Measurements from ENCODE around the gene VMP1. TPM values are rescaled to one million over a fixed set of nuclear protein-coding genes. Genes with fewer than 3 reads are reported as not detected.

Gene VMP1
- total and polyA plus RNA-seq, 2 donors from 2014 or later, result 96.4 to 338 TPM

DNA sequence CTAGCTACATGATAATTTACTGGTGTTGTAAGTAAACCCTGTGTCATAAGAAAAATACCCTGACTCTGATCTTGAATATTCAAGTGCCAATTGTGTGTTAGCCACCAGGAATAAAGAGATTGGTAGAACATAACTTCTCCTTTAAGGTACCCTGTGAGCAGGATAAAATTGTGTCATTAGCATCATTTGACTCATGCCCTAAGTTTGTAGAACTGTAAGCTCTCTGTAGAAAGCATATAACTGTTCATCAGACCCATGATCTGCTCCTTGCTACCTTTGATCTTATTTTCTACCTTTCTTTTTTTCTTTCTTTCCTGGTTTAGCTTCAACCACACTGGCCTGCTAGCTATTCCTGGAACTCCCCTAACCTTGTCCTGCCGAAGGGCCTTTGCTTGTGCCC is 36.1 kb upstream of the VMP1 start:
- TF ChIP-seq CTCF (IDR thresholded peaks at IDR 0.05; ENCODE audit: borderline replicate concordance, extremely low read depth, insufficient read depth), result no peak
- H3K4me1 ChIP-seq (ENCODE audit: control insufficient read depth in 2 of 3, insufficient read depth in 2 of 3, low read depth in 1 of 3, low read length in 3 of 3), result peaks cover 2 to 34% (median 11%) of the 10 kb centered on the region in 3 donors
- peak overlapping the region; percentile 7 to 85 for H3K27ac ChIP-seq (ENCODE audit: low read depth in 2 of 2, low read length in 2 of 2)
- no peak overlapping the region for H3K4me3 ChIP-seq (ENCODE audit: low read length in 3 of 3)
- FAIRE-seq, result no peak
- H3K9ac ChIP-seq (ENCODE audit: low read length in 3 of 3), result no peak overlapping the region
- intact Hi-C loops (cut with DNase I), result no loop called here
- H3K9me3 ChIP-seq (ENCODE audit: control insufficient read depth in 2 of 3, insufficient read depth in 1 of 3, low read length in 3 of 3), result no peaks in the 10 kb centered on the region
- peaks cover 12 to 38% (median 18%) of the 10 kb centered on the region in 3 donors for H3K36me3 ChIP-seq (ENCODE audit: control insufficient read depth in 2 of 3, insufficient read depth in 3 of 3, low read length in 3 of 3)
- DNase-seq, result no peak
- H3K27me3 ChIP-seq (ENCODE audit: control insufficient read depth, insufficient read depth, low read length), result no peaks in the 10 kb centered on the region

GRCh38 chr17:59675231-59675630 is 32.2 kb upstream of the VMP1 start:
- no peaks in the 10 kb centered on the region for H3K27me3 ChIP-seq (ENCODE audit: control insufficient read depth, insufficient read depth, low read length)
- peaks cover 2 to 14% (median 6%) of the 10 kb centered on the region in 3 donors for H3K4me1 ChIP-seq (ENCODE audit: control insufficient read depth in 2 of 3, insufficient read depth in 2 of 3, low read depth in 1 of 3, low read length in 3 of 3)
- FAIRE-seq (no peak), DNase-seq (no peak)
- TF ChIP-seq CTCF (IDR thresholded peaks at IDR 0.05; ENCODE audit: borderline replicate concordance, extremely low read depth, insufficient read depth), result no peak
- intact Hi-C loops (cut with DNase I), result no loop called here
- H3K27ac ChIP-seq (ENCODE audit: low read depth in 2 of 2, low read length in 2 of 2), result no peak overlapping the region
- no peak overlapping the region for H3K9ac ChIP-seq (ENCODE audit: low read length in 3 of 3)
- peaks cover 12 to 56% (median 38%) of the 10 kb centered on the region in 3 donors for H3K36me3 ChIP-seq (ENCODE audit: control insufficient read depth in 2 of 3, insufficient read depth in 3 of 3, low read length in 3 of 3)
- no peaks in the 10 kb centered on the region for H3K9me3 ChIP-seq (ENCODE audit: control insufficient read depth in 2 of 3, insufficient read depth in 1 of 3, low read length in 3 of 3)
- no peak overlapping the region for H3K4me3 ChIP-seq (ENCODE audit: low read length in 3 of 3)

- no peak for FAIRE-seq
- peaks cover 15 to 67% (median 46%) of the 10 kb centered on the region in 3 donors for H3K36me3 ChIP-seq (ENCODE audit: control insufficient read depth in 2 of 3, insufficient read depth in 3 of 3, low read length in 3 of 3)
- intact Hi-C loops (cut with DNase I), result no loop called here
- DNase-seq, result no peak
- H3K9me3 ChIP-seq (ENCODE audit: control insufficient read depth in 2 of 3, insufficient read depth in 1 of 3, low read length in 3 of 3), result no peaks in the 10 kb centered on the region
- H3K9ac ChIP-seq (ENCODE audit: low read length in 3 of 3), result no peak overlapping the region
- no peak overlapping the region for H3K4me3 ChIP-seq (ENCODE audit: low read length in 3 of 3)
- H3K27me3 ChIP-seq (ENCODE audit: control insufficient read depth, insufficient read depth, low read length), result no peaks in the 10 kb centered on the region
- peaks cover 0 to 2% (median 1%) of the 10 kb centered on the region in 3 donors for H3K4me1 ChIP-seq (ENCODE audit: control insufficient read depth in 2 of 3, insufficient read depth in 2 of 3, low read depth in 1 of 3, low read length in 3 of 3)
- H3K27ac ChIP-seq (ENCODE audit: low read depth in 2 of 2, low read length in 2 of 2), result no peak overlapping the region
- no peak for TF ChIP-seq CTCF (IDR thresholded peaks at IDR 0.05; ENCODE audit: borderline replicate concordance, extremely low read depth, insufficient read depth)
Measured at GRCh38 chr17:59676716-59677115, 30.7 kb upstream of the VMP1 start.

GRCh38 chr17:59678918-59679317 is 28.5 kb upstream of the VMP1 start:
- Histone ChIP-seq H3K27ac (ENCODE audit: low read depth in 2 of 2, low read length in 2 of 2) (no peak overlapping the region), H3K36me3 (ENCODE audit: control insufficient read depth in 2 of 3, insufficient read depth in 3 of 3, low read length in 3 of 3) (peaks cover 15 to 82% (median 55%) of the 10 kb centered on the region in 3 donors), H3K4me3 (ENCODE audit: low read length in 3 of 3) (no peak overlapping the region), H3K9me3 (ENCODE audit: control insufficient read depth in 2 of 3, insufficient read depth in 1 of 3, low read length in 3 of 3) (no peaks in the 10 kb centered on the region), H3K27me3 (ENCODE audit: control insufficient read depth, insufficient read depth, low read length) (no peaks in the 10 kb centered on the region), H3K4me1 (ENCODE audit: control insufficient read depth in 2 of 3, insufficient read depth in 2 of 3, low read depth in 1 of 3, low read length in 3 of 3) (no peaks in the 10 kb centered on the region), H3K9ac (ENCODE audit: low read length in 3 of 3) (no peak overlapping the region)
- TF ChIP-seq CTCF (IDR thresholded peaks at IDR 0.05; ENCODE audit: borderline replicate concordance, extremely low read depth, insufficient read depth), result no peak
- no peak for DNase-seq
- intact Hi-C loops (cut with DNase I), result no loop called here
- FAIRE-seq, result no peak

Measured in kidney (tissue), 14 donors.